MM.1S (cell line): ENCODE data around the gene NPR3.

Experiments
- DNase-seq: peaks from one replicate; pipeline ENCODE4 v3.0.0-alpha.2; 2015
- H2AFZ ChIP-seq: fragments of 300-600 bp; sonication (generic); 2 replicates; pipeline ENCODE4 v1.6.0; 2016; ENCODE audit warnings: antibody characterized with exemption, low read length
- H3F3A ChIP-seq: fragments of 300-600 bp; sonication (generic); 2 replicates; pipeline ENCODE4 v1.6.1; 2016; ENCODE audit warnings: mild to moderate bottlenecking, antibody characterized with exemption, low read length, moderate library complexity, mixed read lengths; ENCODE audit not compliant: insufficient read depth
- H3K27ac ChIP-seq: fragments of 300-600 bp; sonication (generic); 2 replicates; pipeline ENCODE4 v1.5.1; 2016; ENCODE audit warnings: mild to moderate bottlenecking, low read length
- H3K27me3 ChIP-seq: fragments of 300-600 bp; sonication (generic); replicated peaks from 2 replicates; pipeline ENCODE4 v1.6.0; 2016; ENCODE audit warnings: low read length; ENCODE audit not compliant: insufficient read depth
- H3K36me3 ChIP-seq: fragments of 300-600 bp; sonication (generic); replicated peaks from 2 replicates; pipeline ENCODE4 v1.6.1; 2016; ENCODE audit warnings: mild to moderate bottlenecking, low read length, mixed read lengths; ENCODE audit not compliant: insufficient read depth
- H3K4me1 ChIP-seq: fragments of 300-600 bp; sonication (generic); 2 replicates; pipeline ENCODE4 v1.6.1; 2016; ENCODE audit warnings: low read length, mixed read lengths
- H3K4me2 ChIP-seq: fragments of 300-600 bp; sonication (generic); 2 replicates; pipeline ENCODE4 v1.6.0; 2016; ENCODE audit warnings: low read depth, low read length
- H3K4me3 ChIP-seq: fragments of 300-600 bp; sonication (generic); 2 replicates; pipeline ENCODE4 v1.5.1; 2016; ENCODE audit warnings: low read length, mixed read lengths
- H3K79me2 ChIP-seq: fragments of 300-600 bp; sonication (generic); 2 replicates; pipeline ENCODE4 v1.6.1; 2016; ENCODE audit warnings: mixed run types, low read length, mixed read lengths
- H3K9ac ChIP-seq: fragments of 300-600 bp; sonication (generic); 2 replicates; pipeline ENCODE4 v1.6.1; 2016; ENCODE audit warnings: low read length, mixed read lengths
- H3K9me2 ChIP-seq: fragments of 300-600 bp; sonication (generic); replicated peaks from 2 replicates; pipeline ENCODE4 v1.6.1; 2016; ENCODE audit warnings: mild to moderate bottlenecking, low read length, mixed read lengths; ENCODE audit not compliant: insufficient read depth
- H3K9me3 ChIP-seq: fragments of 300-600 bp; sonication (generic); replicated peaks from 2 replicates; pipeline ENCODE4 v1.6.1; 2016; ENCODE audit warnings: mild to moderate bottlenecking, low read length, mixed read lengths; ENCODE audit not compliant: insufficient read depth
- H4K20me1 ChIP-seq: fragments of 300-600 bp; sonication (generic); 2 replicates; pipeline ENCODE4 v1.6.1; 2016; ENCODE audit warnings: mild to moderate bottlenecking, low read length, moderate library complexity, mixed read lengths; ENCODE audit not compliant: insufficient read depth
- CTCF ChIP-seq: fragments of 300-600 bp; sonication (generic); IDR thresholded peaks from 2 replicates; pipeline ENCODE4 v1.5.1; 2016; ENCODE audit warnings: antibody characterized with exemption, low read length, mixed read lengths
- EZH2 ChIP-seq: fragments of 300-600 bp; sonication (generic); optimal IDR thresholded peaks from 2 replicates; pipeline ENCODE3; 2017; ENCODE audit warnings: low read depth, mild to moderate bottlenecking, antibody characterized with exemption, low read length, mixed read lengths
- EZH2phosphoT487 ChIP-seq: fragments of 300-600 bp; sonication (generic); IDR thresholded peaks from 2 replicates; pipeline ENCODE4 v1.6.1; 2018; ENCODE audit warnings: antibody characterized with exemption, low read length

The NPR3 gene

GRCh38 chr5:32734827-32735378, 23.8 kb downstream of the NPR3 start:
- H4K20me1 ChIP-seq, result no peaks in the 10 kb centered on the region
- H3K4me2 ChIP-seq, result no peak overlapping the region
- no peaks in the 10 kb centered on the region for H3K79me2 ChIP-seq
- DNase-seq, result no peak
- H3K27me3 ChIP-seq, result no peaks in the 10 kb centered on the region
- no peaks in the 10 kb centered on the region for H3K4me1 ChIP-seq
- no peak overlapping the region for H3K9ac ChIP-seq
- H3K36me3 ChIP-seq, result no peaks in the 10 kb centered on the region
- no peaks in the 10 kb centered on the region for H3F3A ChIP-seq
- H3K4me3 ChIP-seq, result no peak overlapping the region
- no peaks in the 10 kb centered on the region for H3K9me3 ChIP-seq
- no peaks in the 10 kb centered on the region for H3K9me2 ChIP-seq
- TF ChIP-seq EZH2phosphoT487, result no peak
- peak overlapping the region; percentile 16; the same call in 1 of the 2 replicates for H2AFZ ChIP-seq
- H3K27ac ChIP-seq, result no peak overlapping the region

DNA sequence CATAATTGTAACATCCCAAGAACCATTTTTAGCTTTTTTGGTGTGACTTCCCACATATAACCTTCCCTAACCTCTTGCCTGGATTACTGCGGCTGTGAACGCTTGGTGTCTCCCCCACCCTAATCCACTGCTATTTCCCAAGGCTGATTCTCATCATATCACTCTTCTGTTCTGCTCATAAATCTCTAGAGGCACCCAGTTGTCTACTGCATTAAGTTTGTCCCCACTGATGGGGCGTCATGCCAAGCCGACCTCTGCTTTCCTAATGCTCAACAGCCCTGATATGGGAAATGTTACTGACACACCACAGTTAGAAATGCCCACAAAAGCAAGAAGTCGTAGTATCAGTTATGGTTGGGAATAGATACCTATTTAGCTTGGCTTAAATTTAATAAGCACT, 24.4 kb downstream of the NPR3 start:
- no peak for TF ChIP-seq EZH2phosphoT487
- no peak for TF ChIP-seq EZH2
- no peak for TF ChIP-seq CTCF
- Histone ChIP-seq H3K27ac (no peak overlapping the region), H4K20me1 (no peaks in the 10 kb centered on the region), H3K4me1 (no peaks in the 10 kb centered on the region), H3F3A (no peaks in the 10 kb centered on the region), H3K4me3 (no peak overlapping the region), H3K79me2 (no peaks in the 10 kb centered on the region), H3K27me3 (no peaks in the 10 kb centered on the region), H3K36me3 (no peaks in the 10 kb centered on the region), H3K4me2 (no peak overlapping the region), H2AFZ (no peak overlapping the region), H3K9me3 (no peaks in the 10 kb centered on the region), H3K9ac (no peak overlapping the region), H3K9me2 (no peaks in the 10 kb centered on the region)
- DNase-seq, result no peak

DNA sequence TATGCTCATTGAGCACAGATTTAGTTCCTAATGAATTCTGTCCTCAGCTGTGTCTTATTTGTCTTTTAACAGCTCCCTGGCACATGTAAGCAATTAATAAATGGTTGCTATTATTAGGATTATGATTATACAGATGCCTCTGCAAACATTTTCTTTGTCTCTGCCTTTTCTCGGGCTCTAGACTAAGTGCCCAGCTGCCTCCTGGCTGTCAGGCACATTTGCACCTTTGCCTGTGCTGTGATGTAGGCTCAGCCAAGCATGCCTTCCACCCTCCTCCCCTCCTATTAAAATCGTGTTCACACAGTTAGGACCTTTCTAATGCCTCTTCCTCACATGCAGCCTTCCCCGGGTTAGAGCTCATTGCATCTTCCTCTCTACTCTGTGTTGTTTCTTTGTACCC, 25.7 kb downstream of the NPR3 start:
- Histone ChIP-seq H3K27me3 (no peaks in the 10 kb centered on the region), H3K27ac (no peak overlapping the region), H3K4me2 (no peak overlapping the region), H4K20me1 (no peaks in the 10 kb centered on the region), H3K4me3 (no peak overlapping the region), H3K9me2 (no peaks in the 10 kb centered on the region), H3K4me1 (no peaks in the 10 kb centered on the region), H3K36me3 (no peaks in the 10 kb centered on the region), H3F3A (no peaks in the 10 kb centered on the region), H3K79me2 (no peaks in the 10 kb centered on the region), H3K9me3 (no peaks in the 10 kb centered on the region), H3K9ac (no peak overlapping the region), H2AFZ (no peak overlapping the region)
- no peak for DNase-seq
- TF ChIP-seq CTCF, result no peak
- no peak for TF ChIP-seq EZH2
- no peak for TF ChIP-seq EZH2phosphoT487

- Histone ChIP-seq H3K27ac (no peak overlapping the region), H3K4me3 (no peak overlapping the region), H3K4me2 (no peak overlapping the region), H3K9me3 (no peaks in the 10 kb centered on the region), H3F3A (no peaks in the 10 kb centered on the region), H4K20me1 (no peaks in the 10 kb centered on the region), H2AFZ (no peak overlapping the region), H3K9ac (no peak overlapping the region), H3K9me2 (no peaks in the 10 kb centered on the region), H3K79me2 (no peaks in the 10 kb centered on the region), H3K4me1 (no peaks in the 10 kb centered on the region), H3K27me3 (no peaks in the 10 kb centered on the region), H3K36me3 (no peaks in the 10 kb centered on the region)
- no peak for DNase-seq
- TF ChIP-seq EZH2phosphoT487 (no peak), CTCF (no peak)
Observed at GRCh38 chr5:32740651-32741050, 29.5 kb downstream of the NPR3 start.
